GM23248 (cell line): ENCODE results near the gene SPATS1. TPM values are rescaled to one million over a fixed set of nuclear protein-coding genes. Genes with fewer than 3 reads are reported as not detected.

Experiments
- DNase-seq: peaks from one replicate; pipeline ENCODE4 v3.0.0-alpha.2; 2015
- H2AFZ ChIP-seq: fragments of 200-600 bp; sonication (generic); 2 replicates; pipeline ENCODE4 v1.6.1; 2016; ENCODE audit warnings: antibody characterized with exemption
- H3F3A ChIP-seq: fragments of 200-600 bp; sonication (generic); 2 replicates; pipeline ENCODE4 v1.6.1; 2016; ENCODE audit warnings: mild to moderate bottlenecking, antibody characterized with exemption, mixed run types; ENCODE audit not compliant: insufficient read depth
- H3K27ac ChIP-seq: fragments of 200-600 bp; sonication (generic); 2 replicates; pipeline ENCODE4 v1.5.1; 2016; ENCODE audit warnings: mild to moderate bottlenecking
- H3K27me3 ChIP-seq: fragments of 200-600 bp; sonication (generic); replicated peaks from 2 replicates; pipeline ENCODE4 v1.6.1; 2016; ENCODE audit warnings: mild to moderate bottlenecking; ENCODE audit not compliant: insufficient read depth
- H3K36me3 ChIP-seq: fragments of 200-600 bp; sonication (generic); 2 replicates; pipeline ENCODE4 v1.6.1; 2016; ENCODE audit warnings: low read depth, mild to moderate bottlenecking
- H3K4me1 ChIP-seq: fragments of 200-600 bp; sonication (generic); 2 replicates; pipeline ENCODE4 v1.6.1; 2016; ENCODE audit warnings: mild to moderate bottlenecking; ENCODE audit not compliant: insufficient read depth
- H3K4me2 ChIP-seq: fragments of 200-600 bp; sonication (generic); one replicate; pipeline ENCODE4 v1.6.1; 2016; ENCODE audit warnings: mild to moderate bottlenecking; ENCODE audit not compliant: unreplicated experiment
- H3K4me3 ChIP-seq: fragments of 200-600 bp; sonication (generic); 2 replicates; pipeline ENCODE4 v1.5.1; 2016; ENCODE audit warnings: mild to moderate bottlenecking
- H3K79me2 ChIP-seq: fragments of 200-600 bp; sonication (generic); 2 replicates; pipeline ENCODE4 v1.6.1; 2016; ENCODE audit warnings: mild to moderate bottlenecking; ENCODE audit not compliant: insufficient read depth
- H3K9ac ChIP-seq: fragments of 200-600 bp; sonication (generic); 2 replicates; pipeline ENCODE4 v1.6.1; 2016; ENCODE audit warnings: mild to moderate bottlenecking
- H3K9me2 ChIP-seq: fragments of 200-600 bp; sonication (generic); 2 replicates; pipeline ENCODE4 v1.6.1; 2016; ENCODE audit warnings: mixed run types, mild to moderate bottlenecking, moderate library complexity; ENCODE audit not compliant: insufficient read depth
- H3K9me3 ChIP-seq: fragments of 200-600 bp; sonication (generic); one replicate; pipeline ENCODE4 v1.6.1; 2017; ENCODE audit warnings: low read depth
- H4K20me1 ChIP-seq: fragments of 200-600 bp; sonication (generic); 2 replicates; pipeline ENCODE4 v1.6.0; 2016; ENCODE audit not compliant: insufficient read depth
- EZH2 ChIP-seq: fragments of 200-600 bp; sonication (generic); IDR thresholded peaks from 2 replicates; pipeline ENCODE4 v1.6.1; 2018; ENCODE audit warnings: antibody characterized with exemption, mild to moderate bottlenecking; ENCODE audit not compliant: insufficient read depth, poor library complexity, severe bottlenecking
- EZH2phosphoT487 ChIP-seq: fragments of 200-600 bp; sonication (generic); IDR thresholded peaks from 2 replicates; pipeline ENCODE4 v1.6.1; 2018; ENCODE audit warnings: antibody characterized with exemption, moderate library complexity, mild to moderate bottlenecking, low read depth; ENCODE audit not compliant: insufficient read depth
- WGBS, 2 experiments: methylation state at CpG; one replicate each; pipeline ENCODE4 v1.1.6; 2015 to 2017; ENCODE audit warnings: low lambda C conversion rate in 2 of 2, low coverage in 1 of 2; ENCODE audit errors: missing lambda C conversion rate in 2 of 2; 5-methylcytosine and 5-hydroxymethylcytosine counted together
- in situ Hi-C: fragments of 300-500 bp; cut with MboI; formaldehyde crosslinking; loops from 2 replicates; pipeline ENCODE4 v1.15.0; 2020
- polyA plus RNA-seq: library from polyadenylated mRNA; unstranded; fragments of >200 nt; fragmentation: Nextera tagmentation; extraction: Ambion mirVana; gene quantifications from 2 replicates; pipeline ENCODE4 v1.2.1, GENCODE V29; 2016
- total RNA-seq: library from RNA; depleted of rRNA; stranded (reverse); fragments of >200 nt; shearing (Covaris generic); gene quantifications from 2 replicates; pipeline ENCODE4 v1.2.3, GENCODE V29; 2014

The SPATS1 gene
- total and polyA plus RNA-seq, 2 experiments from 2014 or later: not detected

GRCh38 chr6:44309092-44309491 lies 33.4 kb upstream of the SPATS1 start:
- Histone ChIP-seq H3F3A (peaks cover 17% of the 10 kb centered on the region), H3K36me3 (peaks cover 17% of the 10 kb centered on the region; the same call in 1 of the 2 replicates), H3K9me3 (no peaks in the 10 kb centered on the region), H3K4me1 (peaks cover 15% of the 10 kb centered on the region), H3K4me2 (no peak overlapping the region), H3K4me3 (no peak overlapping the region), H3K27me3 (no peaks in the 10 kb centered on the region), H2AFZ (no peak overlapping the region), H3K27ac (peak overlapping the region; percentile 67), H3K79me2 (peaks cover 9% of the 10 kb centered on the region; the same call in 1 of the 2 replicates), H3K9ac (peak overlapping the region; percentile 53), H4K20me1 (no peaks in the 10 kb centered on the region), H3K9me2 (no peaks in the 10 kb centered on the region)
- TF ChIP-seq EZH2: no peak
- TF ChIP-seq EZH2phosphoT487: no peak
- in situ Hi-C loops: no loop called here
- DNase-seq: peak; percentile 89
- 12 to 19% methylated on average over 2 of the region's 2 CpGs for WGBS, 2 experiments

GRCh38 chr6:44309631-44310030 lies 32.8 kb upstream of the SPATS1 start:
- Histone ChIP-seq H2AFZ (no peak overlapping the region), H3K79me2 (peaks cover 9% of the 10 kb centered on the region; the same call in 1 of the 2 replicates), H3K36me3 (peaks cover 17% of the 10 kb centered on the region; the same call in 1 of the 2 replicates), H3K4me1 (peaks cover 15% of the 10 kb centered on the region), H3K27ac (peak overlapping the region; percentile 67), H4K20me1 (no peaks in the 10 kb centered on the region), H3K4me3 (no peak overlapping the region), H3K27me3 (no peaks in the 10 kb centered on the region), H3F3A (peaks cover 17% of the 10 kb centered on the region), H3K9ac (no peak overlapping the region), H3K9me3 (no peaks in the 10 kb centered on the region), H3K4me2 (no peak overlapping the region), H3K9me2 (no peaks in the 10 kb centered on the region)
- in situ Hi-C loops: no loop called here
- TF ChIP-seq EZH2: no peak
- no peak for DNase-seq

GRCh38 chr6:44310241-44310640 lies 32.2 kb upstream of the SPATS1 start:
- WGBS, 2 experiments: 88 to 100% methylated on average over 3 of the region's 3 CpGs
- H3K36me3 ChIP-seq: peaks cover 17% of the 10 kb centered on the region; the same call in 1 of the 2 replicates
- TF ChIP-seq EZH2 (no peak), EZH2phosphoT487 (no peak)

GRCh38 chr6:44311304-44311703 lies 31.1 kb upstream of the SPATS1 start:
- Histone ChIP-seq H3K9me3 (no peaks in the 10 kb centered on the region), H4K20me1 (no peaks in the 10 kb centered on the region), H3K79me2 (peaks cover 9% of the 10 kb centered on the region; the same call in 1 of the 2 replicates), H3K4me2 (no peak overlapping the region), H3F3A (peaks cover 17% of the 10 kb centered on the region), H3K27ac (no peak overlapping the region), H3K27me3 (no peaks in the 10 kb centered on the region), H3K4me1 (peaks cover 15% of the 10 kb centered on the region), H3K4me3 (no peak overlapping the region), H3K36me3 (peaks cover 12% of the 10 kb centered on the region; the same call in 1 of the 2 replicates), H3K9me2 (no peaks in the 10 kb centered on the region), H2AFZ (no peak overlapping the region), H3K9ac (no peak overlapping the region)
- no peak for DNase-seq
- in situ Hi-C loops: no loop called here
- TF ChIP-seq EZH2 (no peak), EZH2phosphoT487 (no peak)
- 46 to 53% methylated on average over 2 of the region's 2 CpGs for WGBS, 2 experiments

More at GRCh38 chr6:44310241-44310640, 32.2 kb upstream of the SPATS1 start:
- Histone ChIP-seq H3K4me3 (no peak overlapping the region), H3K27me3 (no peaks in the 10 kb centered on the region), H3F3A (peaks cover 17% of the 10 kb centered on the region), H3K4me1 (peaks cover 15% of the 10 kb centered on the region), H2AFZ (no peak overlapping the region), H3K27ac (no peak overlapping the region; the same call in 1 of the 2 replicates), H3K9me3 (no peaks in the 10 kb centered on the region), H3K4me2 (no peak overlapping the region), H3K79me2 (peaks cover 9% of the 10 kb centered on the region; the same call in 1 of the 2 replicates), H4K20me1 (no peaks in the 10 kb centered on the region), H3K9ac (no peak overlapping the region), H3K9me2 (no peaks in the 10 kb centered on the region)
- DNase-seq: no peak
- in situ Hi-C loops: no loop called here

- no peak for DNase-seq
- H3K4me3 ChIP-seq: peak overlapping the region; percentile 85
- 84 to 95% methylated on average over 3 of the region's 3 CpGs for WGBS, 2 experiments
Measured at GRCh38 chr6:44311767-44312166, 30.7 kb upstream of the SPATS1 start.

More at GRCh38 chr6:44311767-44312166, 30.7 kb upstream of the SPATS1 start:
- no peaks in the 10 kb centered on the region for H3K9me2 ChIP-seq
- H3K4me1 ChIP-seq: peaks cover 15% of the 10 kb centered on the region
- in situ Hi-C loops: no loop called here
- no peak for TF ChIP-seq EZH2phosphoT487
- no peak for TF ChIP-seq EZH2
- H3K9me3 ChIP-seq: no peaks in the 10 kb centered on the region
- H4K20me1 ChIP-seq: no peaks in the 10 kb centered on the region
- H3K79me2 ChIP-seq: peaks cover 9% of the 10 kb centered on the region; the same call in 1 of the 2 replicates
- H3K9ac ChIP-seq: no peak overlapping the region
- H3K36me3 ChIP-seq: peaks cover 12% of the 10 kb centered on the region; the same call in 1 of the 2 replicates
- peak overlapping the region; percentile 77 for H3K4me2 ChIP-seq
- no peak overlapping the region for H3K27ac ChIP-seq
- no peaks in the 10 kb centered on the region for H3K27me3 ChIP-seq
- no peak overlapping the region for H2AFZ ChIP-seq
- H3F3A ChIP-seq: peaks cover 17% of the 10 kb centered on the region
